Hepatocyte (in vitro differentiated cells): Measurements from ENCODE around the gene SMTNL1.

Experiments used
- EZH2 ChIP-seq: fragments of 200-600 bp; sonication (generic); IDR thresholded peaks from 2 replicates; pipeline ENCODE4 v1.6.1; 2016; ENCODE audit warnings: antibody characterized with exemption, mild to moderate bottlenecking, borderline replicate concordance
- TF ChIP-seq, protein P1 (sequence below): fragments of 200-600 bp; sonication (generic); IDR thresholded peaks from 2 replicates; pipeline ENCODE4 v1.5.1; 2016; ENCODE audit warnings: antibody characterized with exemption, mild to moderate bottlenecking; ENCODE audit not compliant: poor library complexity

DNA sequence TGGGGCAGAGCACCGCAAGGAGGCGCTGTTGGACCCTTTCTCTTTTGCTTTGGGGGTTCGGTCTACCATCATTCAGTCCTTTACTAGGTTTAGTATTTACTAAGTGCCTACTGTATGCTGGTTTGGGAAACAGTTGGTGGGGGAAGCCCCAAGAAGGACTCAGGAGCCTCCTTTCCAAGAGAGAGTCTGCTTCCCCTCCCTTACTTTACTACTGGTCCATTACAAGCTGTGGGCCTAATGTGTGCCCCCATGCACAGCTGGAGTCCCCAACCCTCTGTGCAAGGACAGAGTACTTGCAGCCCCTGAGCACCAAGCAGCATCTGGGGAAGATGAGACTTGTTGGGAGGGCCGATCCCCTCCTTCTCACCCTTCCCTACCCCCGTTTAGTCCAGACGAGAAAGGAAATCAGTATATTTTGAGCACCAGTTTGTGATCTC lies 31.0 kb downstream of the SMTNL1 start:
- TF ChIP-seq, protein P1, sequence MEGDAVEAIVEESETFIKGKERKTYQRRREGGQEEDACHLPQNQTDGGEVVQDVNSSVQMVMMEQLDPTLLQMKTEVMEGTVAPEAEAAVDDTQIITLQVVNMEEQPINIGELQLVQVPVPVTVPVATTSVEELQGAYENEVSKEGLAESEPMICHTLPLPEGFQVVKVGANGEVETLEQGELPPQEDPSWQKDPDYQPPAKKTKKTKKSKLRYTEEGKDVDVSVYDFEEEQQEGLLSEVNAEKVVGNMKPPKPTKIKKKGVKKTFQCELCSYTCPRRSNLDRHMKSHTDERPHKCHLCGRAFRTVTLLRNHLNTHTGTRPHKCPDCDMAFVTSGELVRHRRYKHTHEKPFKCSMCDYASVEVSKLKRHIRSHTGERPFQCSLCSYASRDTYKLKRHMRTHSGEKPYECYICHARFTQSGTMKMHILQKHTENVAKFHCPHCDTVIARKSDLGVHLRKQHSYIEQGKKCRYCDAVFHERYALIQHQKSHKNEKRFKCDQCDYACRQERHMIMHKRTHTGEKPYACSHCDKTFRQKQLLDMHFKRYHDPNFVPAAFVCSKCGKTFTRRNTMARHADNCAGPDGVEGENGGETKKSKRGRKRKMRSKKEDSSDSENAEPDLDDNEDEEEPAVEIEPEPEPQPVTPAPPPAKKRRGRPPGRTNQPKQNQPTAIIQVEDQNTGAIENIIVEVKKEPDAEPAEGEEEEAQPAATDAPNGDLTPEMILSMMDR, result peak; percentile 92
- no peak for TF ChIP-seq EZH2
